ENCODE measurements around the gene MCM10. TPM values are rescaled to one million over a fixed set of nuclear protein-coding genes. Genes with fewer than 3 reads are reported as not detected.

MCM10 gene
- total RNA-seq, 1 experiment from 2014 or later = 43.1 TPM

DNA sequence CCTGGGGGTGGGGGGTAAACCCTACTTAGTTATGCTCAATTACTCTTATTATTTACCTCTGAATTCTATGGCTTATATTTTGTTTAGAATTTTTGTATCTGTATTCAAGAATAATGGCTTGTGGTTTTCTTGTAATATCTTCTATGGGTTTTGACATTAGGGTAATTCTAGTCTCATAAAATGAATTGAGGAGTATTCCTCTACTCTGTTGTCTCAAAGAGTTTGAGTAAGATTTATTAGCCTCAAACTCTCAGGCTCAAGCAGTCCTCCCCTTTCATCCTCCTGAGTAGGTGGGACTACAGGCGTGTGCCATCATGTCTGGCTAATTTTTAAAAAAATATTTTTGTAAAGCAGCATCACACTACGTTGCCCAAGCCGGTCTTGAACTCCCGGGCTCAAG is 92.4 kb downstream of the MCM10 start (continued):
- no peak for TF ChIP-seq ZFX (IDR thresholded peaks at IDR 0.05)
- no peak for TF ChIP-seq SRF (IDR thresholded peaks at IDR 0.05; ENCODE audit: low read depth)
- TF ChIP-seq YY1 (IDR thresholded peaks at IDR 0.05; ENCODE audit: extremely low read depth, insufficient replicate concordance, low read depth, low read length) = no peak
- TF ChIP-seq SP1 (IDR thresholded peaks at IDR 0.05; ENCODE audit: low read depth) = no peak
- no peak for TF ChIP-seq CBX3 (IDR thresholded peaks at IDR 0.05; ENCODE audit: low read depth)
- no peak for TF ChIP-seq EZH2 (IDR thresholded peaks at IDR 0.05)

DNA sequence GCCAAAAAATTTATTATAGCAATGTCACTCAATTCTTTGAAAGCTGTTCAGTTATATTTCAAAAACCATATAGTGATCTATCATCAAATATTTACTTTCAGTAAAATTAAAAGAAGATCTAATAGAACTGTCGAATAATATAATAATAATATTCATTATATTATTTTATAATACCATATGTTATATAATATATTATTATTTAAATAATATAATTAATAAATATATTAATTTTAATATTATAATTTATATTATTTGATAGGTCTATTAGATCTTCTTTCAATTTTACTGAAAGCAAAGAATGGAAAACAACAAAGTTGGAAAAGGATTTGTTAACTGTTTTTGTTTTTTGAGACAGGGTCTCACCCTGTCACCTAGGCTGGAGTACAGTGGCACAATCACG is 95.3 kb downstream of the MCM10 start:
- Histone ChIP-seq H3K79me2 (ENCODE audit: insufficient read depth, low read length) (no peaks in the 10 kb centered on the region), H3K4me1 (ENCODE audit: control insufficient read depth in 1 of 2, insufficient read depth in 2 of 2, low read length in 2 of 2) (no peaks in the 10 kb centered on the region), H3K36me3 (ENCODE audit: control insufficient read depth in 1 of 2, insufficient read depth in 2 of 2, low read length in 2 of 2) (no peaks in the 10 kb centered on the region), H3K9ac (ENCODE audit: low read length) (no peak overlapping the region), H3K9me2 (ENCODE audit: insufficient read depth) (no peaks in the 10 kb centered on the region), H4K20me1 (ENCODE audit: insufficient read depth) (no peaks in the 10 kb centered on the region), H2AFZ (ENCODE audit: low read depth, low read length, poor library complexity, severe bottlenecking) (no peak overlapping the region), H3K27ac (ENCODE audit: low read depth, low read length) (no peak overlapping the region), H3K4me3 (replicated peaks in 1 of 2; ENCODE audit: low read depth in 1 of 2, low read length in 2 of 2) (no peak overlapping the region), H3K4me2 (ENCODE audit: low read length) (no peak overlapping the region), H3K9me3 (ENCODE audit: control insufficient read depth in 1 of 2, insufficient read depth in 1 of 2, low read depth in 1 of 2, low read length in 2 of 2) (no peaks in the 10 kb centered on the region), H3K27me3 (ENCODE audit: insufficient read depth, low read length) (no peaks in the 10 kb centered on the region)
- DNase-seq (ENCODE audit: low read depth, low spot score) (no peak), ATAC-seq (no peak)
- intact Hi-C loops (cut with micrococcal nuclease) = no loop called here
- RAD21 ChIA-PET (ENCODE audit: low non-redundant PET in 1 of 2, low total read pairs in 2 of 2, uncharacterized antibody in 2 of 2, unreplicated experiment in 2 of 2) = no interaction called here
- TF ChIP-seq SP1 (IDR thresholded peaks at IDR 0.05; ENCODE audit: low read depth) (no peak), POLR2AphosphoS5 (IDR thresholded peaks at IDR 0.05; ENCODE audit: low read depth, low read length) (no peak), CEBPB (IDR thresholded peaks at IDR 0.05; ENCODE audit: low read depth) (no peak)
- no TSS peak for BruUV-seq (replicated peaks)
- POLR2A ChIA-PET = no interaction called here
- CTCF ChIA-PET = no interaction called here

DNA sequence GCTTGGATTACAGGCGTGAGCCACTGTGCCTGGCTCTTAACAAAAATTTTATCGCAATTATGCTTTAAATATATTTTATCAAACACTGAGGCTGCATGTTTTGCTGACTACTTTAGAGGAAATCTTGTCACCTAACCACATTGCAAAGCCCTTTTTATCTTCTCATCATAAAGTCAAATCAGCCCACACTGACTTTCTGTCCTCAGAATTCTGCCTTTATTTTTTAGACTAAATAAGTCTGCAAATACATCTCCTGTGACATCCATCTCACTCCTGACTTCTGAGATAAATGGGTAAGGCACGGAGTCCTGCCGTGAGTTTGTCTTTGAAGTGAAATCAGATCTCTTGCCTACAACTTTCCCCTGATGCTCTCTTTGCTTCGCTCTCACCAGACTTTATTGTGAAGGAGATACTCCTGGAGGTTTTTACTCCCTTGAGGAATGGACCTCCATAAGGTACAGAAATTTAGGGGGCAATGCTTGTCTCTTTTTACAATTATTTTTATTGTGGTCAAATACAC is 96.3 kb downstream of the MCM10 start:
- Histone ChIP-seq H3K36me3 (ENCODE audit: control insufficient read depth in 1 of 2, insufficient read depth in 2 of 2, low read length in 2 of 2) (no peaks in the 10 kb centered on the region), H3K79me2 (ENCODE audit: insufficient read depth, low read length) (no peaks in the 10 kb centered on the region), H3K27me3 (ENCODE audit: insufficient read depth, low read length) (no peaks in the 10 kb centered on the region), H3K9ac (ENCODE audit: low read length) (no peak overlapping the region), H3K4me3 (replicated peaks in 1 of 2; ENCODE audit: low read depth in 1 of 2, low read length in 2 of 2) (no peak overlapping the region), H3K4me2 (ENCODE audit: low read length) (no peak overlapping the region), H3K9me2 (ENCODE audit: insufficient read depth) (no peaks in the 10 kb centered on the region), H4K20me1 (ENCODE audit: insufficient read depth) (no peaks in the 10 kb centered on the region), H2AFZ (ENCODE audit: low read depth, low read length, poor library complexity, severe bottlenecking) (no peak overlapping the region), H3K4me1 (ENCODE audit: control insufficient read depth in 1 of 2, insufficient read depth in 2 of 2, low read length in 2 of 2) (no peaks in the 10 kb centered on the region), H3K9me3 (ENCODE audit: control insufficient read depth in 1 of 2, insufficient read depth in 1 of 2, low read depth in 1 of 2, low read length in 2 of 2) (no peaks in the 10 kb centered on the region), H3K27ac (ENCODE audit: low read depth, low read length) (no peak overlapping the region)
- ATAC-seq = no peak
- TF ChIP-seq, protein P1, sequence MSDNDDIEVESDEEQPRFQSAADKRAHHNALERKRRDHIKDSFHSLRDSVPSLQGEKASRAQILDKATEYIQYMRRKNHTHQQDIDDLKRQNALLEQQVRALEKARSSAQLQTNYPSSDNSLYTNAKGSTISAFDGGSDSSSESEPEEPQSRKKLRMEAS (IDR thresholded peaks at IDR 0.05) = no peak
- TF ChIP-seq SIN3A (IDR thresholded peaks at IDR 0.05; ENCODE audit: low read depth) (no peak), ELF1 (IDR thresholded peaks at IDR 0.05; ENCODE audit: borderline replicate concordance, low read depth) (no peak), FOSL1 (IDR thresholded peaks at IDR 0.05; ENCODE audit: low read depth) (no peak)
- TF ChIP-seq, protein P2, sequence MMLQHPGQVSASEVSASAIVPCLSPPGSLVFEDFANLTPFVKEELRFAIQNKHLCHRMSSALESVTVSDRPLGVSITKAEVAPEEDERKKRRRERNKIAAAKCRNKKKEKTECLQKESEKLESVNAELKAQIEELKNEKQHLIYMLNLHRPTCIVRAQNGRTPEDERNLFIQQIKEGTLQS (IDR thresholded peaks at IDR 0.05) = no peak
- no peak for DNase-seq (ENCODE audit: low read depth, low spot score)
- intact Hi-C loops (cut with micrococcal nuclease) = no loop called here
- POLR2A ChIA-PET = no interaction called here
- RAD21 ChIA-PET (ENCODE audit: low non-redundant PET in 1 of 2, low total read pairs in 2 of 2, uncharacterized antibody in 2 of 2, unreplicated experiment in 2 of 2) = no interaction called here
- CTCF ChIA-PET = no interaction called here
- no TSS peak for BruUV-seq (replicated peaks)

Data from HCT116 (cell line).